H1 (cell line): Measurements from ENCODE around the gene MORC2. TPM values are rescaled to one million over a fixed set of nuclear protein-coding genes. Genes with fewer than 3 reads are reported as not detected.

Experiments
- CTCF ChIA-PET: fragments of 300-600 bp; sonication (Branson Sonifier 250); formaldehyde crosslinking; loops from one replicate; lab custom pipeline; 2021; ENCODE audit not compliant: partially characterized antibody; lab: Charles Lee
- POLR2A ChIA-PET: fragments of 300-600 bp; sonication (Branson Sonifier 250); formaldehyde crosslinking; loops from one replicate; lab custom pipeline; 2021; ENCODE audit warnings: inconsistent platforms; ENCODE audit not compliant: partially characterized antibody; lab: Charles Lee
- DNase-seq, 2 experiments: peaks; one replicate each; pipeline versions ENCODE4 v3.0.0 to v3.0.0-alpha.2; 2010 to 2022; ENCODE audit warnings: low spot score in 2 of 2, low read depth in 1 of 2, mixed read lengths in 1 of 2
- FAIRE-seq: peaks from 2 replicates; lab custom pipeline; 2011; peaks lifted over from hg19 to GRCh38; lab: Jason Lieb, UNC
- H2AFZ ChIP-seq: 2 replicates; pipeline ENCODE4 v1.8.1; 2012; ENCODE audit warnings: low read length, inconsistent platforms
- H2AK5ac ChIP-seq: 2 replicates; pipeline ENCODE4 v1.6.1; 2013; ENCODE audit warnings: low read depth, low read length
- H2BK120ac ChIP-seq: replicated peaks from 2 replicates; pipeline ENCODE3; 2013; ENCODE audit warnings: low read depth, low read length, inconsistent platforms
- H2BK12ac ChIP-seq: 2 replicates; pipeline ENCODE4 v1.6.1; 2013; ENCODE audit warnings: low read depth, low read length
- H2BK15ac ChIP-seq: 2 replicates; pipeline ENCODE4 v1.6.1; 2013; ENCODE audit warnings: low read length
- H2BK20ac ChIP-seq: 2 replicates; pipeline ENCODE4 v1.6.1; 2013; ENCODE audit warnings: low read length
- H2BK5ac ChIP-seq: 2 replicates; pipeline ENCODE4 v1.6.1; 2013; ENCODE audit warnings: low read depth, low read length
- H3K14ac ChIP-seq: 2 replicates; pipeline ENCODE4 v1.6.1; 2013; ENCODE audit warnings: inconsistent platforms; ENCODE audit not compliant: insufficient read length
- H3K18ac ChIP-seq: 2 replicates; pipeline ENCODE4 v1.6.1; 2013; ENCODE audit warnings: low read length; ENCODE audit errors: extremely low read depth
- H3K23ac ChIP-seq: 2 replicates; pipeline ENCODE4 v1.6.1; 2013; ENCODE audit warnings: inconsistent platforms; ENCODE audit not compliant: insufficient read length
- H3K23me2 ChIP-seq: 2 replicates; pipeline ENCODE4 v1.6.1; 2013; ENCODE audit warnings: low read depth, low read length
- H3K27ac ChIP-seq: 2 replicates; pipeline ENCODE4 v1.6.1; 2011; ENCODE audit warnings: low read depth, low read length, inconsistent platforms
- H3K27me3 ChIP-seq, 4 experiments: replicated peaks in 1 of 4; 1 replicate in 1 of 4; 2 replicates in 3 of 4; pipeline versions ENCODE4 v1.6.1 to v1.8.1; 2011 to 2013; ENCODE audit warnings: low read length in 3 of 4, mild to moderate bottlenecking in 3 of 4, inconsistent platforms in 2 of 4, mixed read lengths in 2 of 4, moderate library complexity in 1 of 4; ENCODE audit not compliant: control insufficient read depth in 3 of 4, insufficient read depth in 3 of 4; ENCODE audit errors: extremely low read depth in 1 of 4
- H3K36me3 ChIP-seq, 4 experiments: 2 replicates each; pipeline versions ENCODE4 v1.6.1 to v1.8.1; 2011 to 2013; ENCODE audit warnings: mild to moderate bottlenecking in 4 of 4, low read length in 3 of 4, moderate library complexity in 2 of 4, control low read depth in 1 of 4, inconsistent platforms in 1 of 4; ENCODE audit not compliant: insufficient read depth in 4 of 4, control insufficient read depth in 2 of 4
- H3K4ac ChIP-seq: replicated peaks from 2 replicates; pipeline ENCODE3; 2013; ENCODE audit warnings: low read length, low read depth, mixed read lengths, inconsistent platforms; ENCODE audit not compliant: insufficient read length
- H3K4me1 ChIP-seq, 4 experiments: replicated peaks in 1 of 4; 1 replicate in 1 of 4; 2 replicates in 3 of 4; pipeline versions ENCODE4 v1.6.1 to v1.8.1; 2011 to 2013; ENCODE audit warnings: low read length in 3 of 4, inconsistent platforms in 2 of 4, mixed read lengths in 1 of 4; ENCODE audit not compliant: insufficient read depth in 4 of 4, control insufficient read depth in 3 of 4
- H3K4me2 ChIP-seq, 2 experiments: 2 replicates each; pipeline versions ENCODE4 v1.6.1 to v1.8.1; 2011 to 2013; ENCODE audit warnings: low read depth in 2 of 2, low read length in 2 of 2, control low read depth in 1 of 2, inconsistent platforms in 1 of 2, mild to moderate bottlenecking in 1 of 2; ENCODE audit not compliant: insufficient read depth in 1 of 2
- H3K4me3 ChIP-seq, 4 experiments: fragments of 200-600, 300-600 bp in 1 of 4; sonication (generic), shearing (Covaris generic), sonication (Bioruptor Twin) in 1 of 4; 2 replicates each; pipeline versions ENCODE4 v1.5.1 to v1.8.1; 2011 to 2016; ENCODE audit warnings: low read length in 4 of 4, low read depth in 3 of 4, control low read depth in 2 of 4, inconsistent platforms in 2 of 4, mild to moderate bottlenecking in 2 of 4, mixed read lengths in 1 of 4, moderate library complexity in 1 of 4; ENCODE audit not compliant: insufficient read depth in 2 of 4; ENCODE audit errors: extremely low read depth in 1 of 4
- H3K56ac ChIP-seq: replicated peaks from 2 replicates; pipeline ENCODE3; 2013; ENCODE audit warnings: low read depth, mild to moderate bottlenecking, mixed read lengths, low read length, inconsistent platforms; ENCODE audit not compliant: insufficient read length
- H3K79me1 ChIP-seq: 2 replicates; pipeline ENCODE4 v1.6.1; 2013; ENCODE audit warnings: low read depth, low read length, control low read depth
- H3K79me2 ChIP-seq, 2 experiments: 2 replicates each; pipeline versions ENCODE4 v1.6.1 to v1.8.1; 2012 to 2013; ENCODE audit warnings: low read length in 2 of 2, mild to moderate bottlenecking in 2 of 2, inconsistent platforms in 1 of 2; ENCODE audit not compliant: insufficient read depth in 2 of 2, control insufficient read depth in 1 of 2
- H3K9ac ChIP-seq, 4 experiments: replicated peaks in 1 of 4; 1 replicate in 1 of 4; 2 replicates in 3 of 4; pipeline versions ENCODE4 v1.6.1 to v1.8.1; 2011 to 2013; ENCODE audit warnings: low read depth in 3 of 4, low read length in 3 of 4, control low read depth in 2 of 4, mild to moderate bottlenecking in 2 of 4, moderate library complexity in 2 of 4, inconsistent platforms in 1 of 4; ENCODE audit errors: extremely low read depth in 1 of 4
- H3K9me3 ChIP-seq, 2 experiments: 2 replicates each; pipeline versions ENCODE4 v1.6.1 to v1.8.1; 2012 to 2013; ENCODE audit warnings: mild to moderate bottlenecking in 2 of 2, moderate library complexity in 2 of 2, control low read depth in 1 of 2, inconsistent platforms in 1 of 2, low read depth in 1 of 2, low read length in 1 of 2, mixed read lengths in 1 of 2; ENCODE audit not compliant: insufficient read depth in 2 of 2
- H4K20me1 ChIP-seq, 2 experiments: replicated peaks in 1 of 2; 2 replicates each; pipeline versions ENCODE3 to v1.8.1; 2011 to 2013; ENCODE audit warnings: inconsistent platforms in 2 of 2, low read length in 2 of 2, mild to moderate bottlenecking in 1 of 2; ENCODE audit not compliant: insufficient read depth in 2 of 2, control insufficient read depth in 1 of 2
- H4K5ac ChIP-seq: 2 replicates; pipeline ENCODE4 v1.6.1; 2013; ENCODE audit warnings: low read length, low read depth, mixed read lengths, inconsistent platforms; ENCODE audit not compliant: insufficient read length
- H4K8ac ChIP-seq: 2 replicates; pipeline ENCODE4 v1.8.0; 2013; ENCODE audit warnings: mild to moderate bottlenecking, moderate library complexity, low read length, inconsistent platforms; ENCODE audit not compliant: insufficient read depth; ENCODE audit errors: extremely low read depth
- H4K91ac ChIP-seq: replicated peaks from 2 replicates; pipeline ENCODE3; 2013; ENCODE audit warnings: low read length, mixed read lengths, inconsistent platforms; ENCODE audit not compliant: insufficient read length
- ATF2 ChIP-seq: IDR thresholded peaks from 2 replicates; pipeline ENCODE4 v1.6.1; 2012; ENCODE audit warnings: low read length, inconsistent platforms
- BACH1 ChIP-seq: IDR thresholded peaks from 2 replicates; pipeline ENCODE4 v1.6.1; 2012; ENCODE audit warnings: low read length, improper control_type of control experiment
- BCL11A ChIP-seq, 2 experiments: IDR thresholded peaks; one replicate each; pipeline ENCODE4 v1.6.1; 2011; ENCODE audit warnings: low read depth in 2 of 2, low read length in 2 of 2, mild to moderate bottlenecking in 2 of 2
- BRCA1 ChIP-seq: IDR thresholded peaks from 2 replicates; pipeline ENCODE4 v1.6.1; 2012; ENCODE audit warnings: low read depth, low read length, improper control_type of control experiment
- KDM5A ChIP-seq: fragments of 200-600 bp; IDR thresholded peaks from 2 replicates; pipeline ENCODE4 v1.7.1; 2012; ENCODE audit warnings: mild to moderate bottlenecking, low read length, inconsistent platforms, mixed read lengths
- RAD21 ChIP-seq, 2 experiments: IDR thresholded peaks in 1 of 2; conservative IDR thresholded peaks in 1 of 2; 2 replicates each; pipeline ENCODE4 v1.6.1; 2011; ENCODE audit warnings: low read depth in 2 of 2, low read length in 2 of 2, improper control_type of control experiment in 1 of 2, inconsistent platforms in 1 of 2, mild to moderate bottlenecking in 1 of 2, moderate library complexity in 1 of 2
- RXRA ChIP-seq: IDR thresholded peaks from 2 replicates; pipeline ENCODE4 v1.6.1; 2011; ENCODE audit warnings: low read depth, mild to moderate bottlenecking, low read length, moderate library complexity; ENCODE audit not compliant: insufficient read depth
- SP2 ChIP-seq: IDR thresholded peaks from 2 replicates; pipeline ENCODE4 v1.6.1; 2012; ENCODE audit warnings: mild to moderate bottlenecking, low read length, inconsistent platforms
- SUZ12 ChIP-seq: fragments of 200-600 bp; sonication (generic); IDR thresholded peaks from 2 replicates; pipeline ENCODE4 v1.6.1; 2012; ENCODE audit warnings: mild to moderate bottlenecking, inconsistent platforms, low read length, moderate library complexity, mixed read lengths
- TAF1 ChIP-seq: IDR thresholded peaks from 2 replicates; pipeline ENCODE4 v1.6.1; 2011; ENCODE audit warnings: mild to moderate bottlenecking, low read depth, low read length
- TBP ChIP-seq: IDR thresholded peaks from 2 replicates; pipeline ENCODE4 v1.6.1; 2011; ENCODE audit warnings: low read depth, low read length, improper control_type of control experiment
- TEAD4 ChIP-seq: IDR thresholded peaks from 2 replicates; pipeline ENCODE4 v1.6.1; 2012; ENCODE audit warnings: low read depth, low read length, inconsistent platforms, mixed read lengths
- YY1 ChIP-seq: IDR thresholded peaks from 2 replicates; pipeline ENCODE4 v1.6.1; 2011; ENCODE audit warnings: low read depth, mild to moderate bottlenecking, low read length
- WGBS, 2 experiments: shearing (Covaris generic) in 1 of 2; methylation state at CpG; one replicate each; pipeline versions ENCODE4 v1.1.6 to v1.1.7; 2013 to 2015; ENCODE audit warnings: low lambda C conversion rate in 2 of 2, mixed read lengths in 2 of 2, inconsistent platforms in 1 of 2, low coverage in 1 of 2, missing lambda C conversion rate in 1 of 2; ENCODE audit not compliant: insufficient replicate concordance in 2 of 2, insufficient coverage in 1 of 2, insufficient read length in 1 of 2; ENCODE audit errors: extremely low coverage in 1 of 2, missing lambda C conversion rate in 1 of 2; 5-methylcytosine and 5-hydroxymethylcytosine counted together
- polyA plus RNA-seq, 7 experiments: library from polyadenylated mRNA; depleted of rRNA in 3 of 7; stranded (reverse) in 5 of 7; unstranded in 2 of 7; fragments of >200 nt in 5 of 7; fragments of 200-250 nt in 2 of 7; gene quantifications; 1 replicate in 5 of 7; 2 replicates in 1 of 7; 4 replicates in 1 of 7; pipeline versions ENCODE4 v1.2.1 to v1.2.3, GENCODE V29; 2011 to 2013; ENCODE audit warnings: missing spikeins in 2 of 7, mixed read lengths in 2 of 7
- total RNA-seq: library from RNA; stranded (reverse); fragmentation: NEBNext Ultra II Directional; extraction: Animal tissue kit (Norgen Biotek cat#: 25700); gene quantifications from 2 replicates; pipeline ENCODE4 v1.2.1, GENCODE V29; 2021

MORC2 gene
- total and polyA plus RNA-seq, 2 of the 8 experiments (the other 6 are each of a cell fraction or from before 2014, with no cell fraction given), result 15.4 to 68.0 TPM

DNA sequence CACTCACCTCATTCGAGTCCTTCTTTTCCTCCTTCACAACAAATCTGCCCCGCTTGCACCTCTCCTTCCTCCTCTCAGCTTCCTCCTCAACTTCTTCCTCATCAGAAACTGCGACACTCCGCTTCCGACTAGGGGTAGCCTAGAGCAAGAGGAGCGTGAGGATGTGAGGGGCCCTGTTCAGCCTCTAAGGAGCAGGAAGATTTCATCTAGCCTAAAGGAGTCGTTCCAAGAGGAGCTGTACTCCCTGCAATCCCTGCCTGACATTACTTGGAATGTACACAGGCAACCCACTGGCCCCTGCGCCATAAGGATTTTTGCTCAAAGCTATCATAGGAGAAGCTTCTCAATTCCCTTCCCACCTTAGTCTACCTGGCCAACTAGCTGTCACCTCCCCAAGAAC is 34.5 kb downstream of the MORC2 start:
- peaks cover 4 to 25% of the 10 kb centered on the region in 2 experiments for H4K20me1 ChIP-seq
- 85% methylated on average over 3 of the region's 8 CpGs; no CpG with 5 or more reads in 1 of the 2 experiments for WGBS, 2 experiments
- no peak overlapping the region for H2BK15ac ChIP-seq
- no peaks in the 10 kb centered on the region for H3K27me3 ChIP-seq
- DNase-seq (no peak), FAIRE-seq (no peak)
- peaks cover 4% of the 10 kb centered on the region; the same call in 1 of the 2 replicates for H3K79me1 ChIP-seq
- H2BK12ac ChIP-seq, result no peak overlapping the region
- no peak overlapping the region for H4K5ac ChIP-seq
- no peak overlapping the region for H3K4me3 ChIP-seq
- H3K23ac ChIP-seq, result no peak overlapping the region
- no peak overlapping the region for H3K27ac ChIP-seq
- no peak overlapping the region for H3K14ac ChIP-seq
- H3K56ac ChIP-seq, result no peak overlapping the region
- H3K4me1 ChIP-seq, result no peaks in the 10 kb centered on the region
- H2AK5ac ChIP-seq, result no peak overlapping the region
- H3K9me3 ChIP-seq, result no peaks in the 10 kb centered on the region
- H2BK5ac ChIP-seq, result no peak overlapping the region
- H3K23me2 ChIP-seq, result no peaks in the 10 kb centered on the region
- H3K9ac ChIP-seq, result no peak overlapping the region
- ChIA-PET CTCF (interaction anchor here (0.6 to 1.4 kb wide), 5 partner anchors 10 to 163 kb away, joined by 3 to 4 read pairs (median 3); no protein-coding TSS in a partner anchor), POLR2A (interaction anchor here (1.2 to 1.4 kb wide), 2 partner anchors 10 to 13 kb away, joined by 3 to 6 read pairs; no protein-coding TSS in a partner anchor)
- no peak overlapping the region for H3K4me2 ChIP-seq
- H3K18ac ChIP-seq, result no peak overlapping the region
- no peak overlapping the region for H2BK20ac ChIP-seq
- no peak overlapping the region for H2AFZ ChIP-seq
- H3K79me2 ChIP-seq, result no peaks in the 10 kb centered on the region
- no peak overlapping the region for H3K4ac ChIP-seq
- peaks cover 69 to 95% (median 89%) of the 10 kb centered on the region in 4 experiments for H3K36me3 ChIP-seq
- H2BK120ac ChIP-seq, result no peak overlapping the region
- H4K91ac ChIP-seq, result no peak overlapping the region
- no peak overlapping the region; the same call in 1 of the 2 replicates for H4K8ac ChIP-seq
- no peak for TF ChIP-seq RXRA
- no peak for TF ChIP-seq TEAD4
- no peak for TF ChIP-seq BCL11A (IDR thresholded peaks at IDR 0.05; ENCODE audit: low read depth in 2 of 2, low read length in 2 of 2)
- TF ChIP-seq RAD21 (IDR thresholded peaks at IDR 0.05 in 1 of 2, conservative IDR thresholded peaks at IDR 0.05 in 1 of 2; ENCODE audit: low read depth in 2 of 2, low read length in 2 of 2), result no peak
- TF ChIP-seq SP2, result no peak
- no peak for TF ChIP-seq BRCA1
- TF ChIP-seq BACH1, result no peak
- TF ChIP-seq SUZ12, result no peak
- no peak for TF ChIP-seq TBP
- no peak for TF ChIP-seq TAF1
- no peak for TF ChIP-seq KDM5A
- TF ChIP-seq YY1, result no peak
- TF ChIP-seq ATF2, result no peak
